Measurements from ENCODE around the gene TMC2. TPM values are rescaled to one million over a fixed set of nuclear protein-coding genes. Genes with fewer than 3 reads are reported as not detected.
"Not testable (repeated sequence)": the region's sequence is repeated elsewhere in the genome, so short reads cannot be mapped to it uniquely, and the experiment has no call there.

The TMC2 gene
- total and polyA plus RNA-seq, 7 donors = 0.03 to 0.25 (median 0.12) TPM; not detected in 2

DNA sequence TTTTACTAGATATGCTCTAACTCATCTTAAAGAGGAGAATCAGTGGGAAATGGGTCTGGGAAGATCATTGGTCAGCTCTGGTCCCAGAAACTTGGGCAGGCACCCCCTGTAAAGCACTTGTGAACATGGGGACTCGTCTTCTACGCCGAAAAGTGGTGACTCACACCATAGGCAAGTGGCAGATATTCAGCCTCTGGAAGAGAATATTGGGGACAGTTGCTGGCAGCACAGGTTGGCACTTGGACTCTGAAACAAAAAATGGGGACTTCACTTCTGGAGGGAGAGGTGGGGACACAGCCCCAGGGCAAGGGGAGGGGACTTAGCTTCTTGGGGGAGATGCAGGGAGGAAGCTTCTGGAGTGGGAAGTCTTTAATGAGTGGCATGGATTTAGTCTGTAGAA is 15.8 kb upstream of the TMC2 start:
- no peak overlapping the region for H3K27ac ChIP-seq
- ATAC-seq = no peak
- no peak for TF ChIP-seq CTCF (IDR thresholded peaks at IDR 0.05)
- no peaks in the 10 kb centered on the region for H3K9me3 ChIP-seq
- 84 to 93% (median 88%) methylated on average over 3 of the region's 3 CpGs for WGBS, 3 donors
- H3K4me1 ChIP-seq = no peaks in the 10 kb centered on the region
- H3K4me3 ChIP-seq = no peak overlapping the region
- peaks cover 0 to 4% (median 2%) of the 10 kb centered on the region in 3 donors for H3K27me3 ChIP-seq (ENCODE audit: insufficient read depth in 3 of 3, low read length in 2 of 3)
- intact Hi-C loops (cut with DNase I) = no loop called here
- DNase-seq = no peak
- no peaks in the 10 kb centered on the region for H3K36me3 ChIP-seq (ENCODE audit: insufficient read depth in 1 of 2, low read depth in 1 of 2)

- intact Hi-C loops (cut with DNase I) = no loop called here
- H3K9me3 ChIP-seq = no peaks in the 10 kb centered on the region
- no peaks in the 10 kb centered on the region for H3K36me3 ChIP-seq (ENCODE audit: insufficient read depth in 1 of 2, low read depth in 1 of 2)
- H3K4me1 ChIP-seq = no peaks in the 10 kb centered on the region
- TF ChIP-seq CTCF (IDR thresholded peaks at IDR 0.05) = peak; percentile 73
- no peak overlapping the region for H3K27ac ChIP-seq
- no peak overlapping the region for H3K4me3 ChIP-seq
- H3K27me3 ChIP-seq (ENCODE audit: insufficient read depth in 3 of 3, low read length in 2 of 3) = peaks cover 0 to 4% (median 2%) of the 10 kb centered on the region in 3 donors
- ATAC-seq (no peak), DNase-seq (peak in 1 of 2 donors; percentile 23)
- WGBS, 3 donors = 13 to 17% (median 16%) methylated on average over 10 of the region's 10 CpGs
Observed at GRCh38 chr20:2521369-2522305, 14.7 kb upstream of the TMC2 start.

- H3K4me1 ChIP-seq; H3K27me3 ChIP-seq (ENCODE audit: insufficient read depth in 3 of 3, low read length in 2 of 3); H3K27ac ChIP-seq; DNase-seq; H3K36me3 ChIP-seq (ENCODE audit: insufficient read depth in 1 of 2, low read depth in 1 of 2); H3K4me3 ChIP-seq; H3K9me3 ChIP-seq; ATAC-seq; intact Hi-C loops (cut with DNase I): not testable (repeated sequence)
- 89 to 91% (median 90%) methylated on average over 5 of the region's 5 CpGs for WGBS, 3 donors
Observed at GRCh38 chr20:2522826-2523429, 13.4 kb upstream of the TMC2 start.

DNA sequence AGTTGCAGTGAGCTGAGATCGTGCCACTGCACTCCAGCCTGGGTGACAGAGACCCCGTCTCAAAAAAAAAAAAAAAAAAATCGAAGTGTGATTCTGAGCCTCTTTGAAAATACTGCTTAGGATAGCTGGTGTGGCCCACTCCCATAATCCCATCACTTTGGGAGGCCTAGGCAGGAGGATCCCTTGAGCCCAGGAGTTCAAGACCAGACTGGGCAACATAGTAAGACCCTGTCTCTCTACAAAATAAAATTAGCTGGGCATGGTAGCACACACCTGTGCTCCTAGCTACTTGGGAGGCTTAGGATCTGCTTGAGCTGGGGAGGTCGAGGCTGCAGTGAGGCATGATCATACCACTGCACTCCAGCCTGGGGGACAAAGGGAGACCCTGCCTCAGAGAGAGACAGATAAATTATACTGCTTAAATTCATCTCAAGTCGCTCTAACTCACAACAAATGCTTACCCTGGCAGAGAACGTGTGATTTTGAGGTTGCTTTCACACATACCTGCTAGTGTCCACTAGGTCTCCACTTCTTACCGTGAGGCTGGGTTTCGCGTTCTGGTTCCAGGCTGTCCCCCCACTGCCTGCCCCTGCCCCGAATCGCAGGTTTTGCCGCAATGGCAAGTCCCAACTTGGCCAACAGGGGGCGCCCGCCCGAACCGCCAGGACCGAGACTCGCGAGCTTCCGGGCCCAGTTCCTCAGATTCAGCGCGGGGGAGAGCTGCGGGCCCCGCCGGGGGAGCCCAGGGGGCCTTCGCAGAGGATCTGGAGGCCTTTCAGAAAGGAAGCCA is 12.3 kb upstream of the TMC2 start:
- H3K27me3 ChIP-seq (ENCODE audit: insufficient read depth in 3 of 3, low read length in 2 of 3) = peaks cover 0 to 4% (median 2%) of the 10 kb centered on the region in 3 donors
- peak overlapping the region; percentile 80 for H3K4me3 ChIP-seq
- peak; percentile 75 to 88 (median 84) for ATAC-seq
- H3K9me3 ChIP-seq = no peaks in the 10 kb centered on the region
- H3K4me1 ChIP-seq = no peaks in the 10 kb centered on the region
- peak; percentile 84 for TF ChIP-seq CTCF (IDR thresholded peaks at IDR 0.05)
- 10 to 12% (median 11%) methylated on average over 26 of the region's 26 CpGs for WGBS, 3 donors
- no peaks in the 10 kb centered on the region for H3K36me3 ChIP-seq (ENCODE audit: insufficient read depth in 1 of 2, low read depth in 1 of 2)
- intact Hi-C loops (cut with DNase I) = no loop called here
- peak; percentile 85 to 90 for DNase-seq
- peak overlapping the region; percentile 67 for H3K27ac ChIP-seq
